ENCODE data around the gene SLC6A17. TPM values are rescaled to one million over a fixed set of nuclear protein-coding genes. Genes with fewer than 3 reads are reported as not detected.
A peak's percentile ranks its signal among the peaks of the same experiment; 100 is the strongest.

Gene SLC6A17
- total RNA-seq, 6 experiments from 2014 or later = not detected

DNA sequence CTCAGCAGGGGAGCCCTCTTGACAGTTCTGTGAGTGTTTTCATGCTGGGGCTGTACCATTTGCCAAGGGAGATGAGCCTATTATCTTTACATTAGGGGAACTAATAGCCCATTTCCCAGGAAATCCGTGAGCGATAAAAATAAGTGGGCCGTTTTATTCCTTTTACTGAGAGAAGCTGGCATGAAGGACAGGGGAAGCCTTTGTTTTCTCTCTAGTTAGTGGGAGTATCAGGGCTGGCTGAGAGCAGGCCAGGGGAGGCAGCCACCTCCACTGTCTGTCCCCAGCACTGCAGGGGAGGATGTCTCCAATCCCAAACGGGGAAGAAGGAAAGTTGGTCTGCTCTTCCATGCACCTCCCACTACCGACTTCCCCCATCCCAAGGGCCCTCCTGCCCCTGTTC lies 35.5 kb upstream of the SLC6A17 start:
- Histone ChIP-seq H3K27ac (no peak overlapping the region), H3K4me3 (no peak overlapping the region), H3K36me3 (no peaks in the 10 kb centered on the region), H3K9me3 (no peaks in the 10 kb centered on the region), H3K27me3 (no peaks in the 10 kb centered on the region), H3K4me1 (no peaks in the 10 kb centered on the region)
- 51% methylated on average over 3 of the region's 5 CpGs for WGBS (ENCODE audit: insufficient coverage, low coverage, low lambda C conversion rate, missing lambda C conversion rate)
- no peak for ATAC-seq
- TF ChIP-seq POLR2A (IDR thresholded peaks at IDR 0.05) = no peak
- TF ChIP-seq, protein P1, sequence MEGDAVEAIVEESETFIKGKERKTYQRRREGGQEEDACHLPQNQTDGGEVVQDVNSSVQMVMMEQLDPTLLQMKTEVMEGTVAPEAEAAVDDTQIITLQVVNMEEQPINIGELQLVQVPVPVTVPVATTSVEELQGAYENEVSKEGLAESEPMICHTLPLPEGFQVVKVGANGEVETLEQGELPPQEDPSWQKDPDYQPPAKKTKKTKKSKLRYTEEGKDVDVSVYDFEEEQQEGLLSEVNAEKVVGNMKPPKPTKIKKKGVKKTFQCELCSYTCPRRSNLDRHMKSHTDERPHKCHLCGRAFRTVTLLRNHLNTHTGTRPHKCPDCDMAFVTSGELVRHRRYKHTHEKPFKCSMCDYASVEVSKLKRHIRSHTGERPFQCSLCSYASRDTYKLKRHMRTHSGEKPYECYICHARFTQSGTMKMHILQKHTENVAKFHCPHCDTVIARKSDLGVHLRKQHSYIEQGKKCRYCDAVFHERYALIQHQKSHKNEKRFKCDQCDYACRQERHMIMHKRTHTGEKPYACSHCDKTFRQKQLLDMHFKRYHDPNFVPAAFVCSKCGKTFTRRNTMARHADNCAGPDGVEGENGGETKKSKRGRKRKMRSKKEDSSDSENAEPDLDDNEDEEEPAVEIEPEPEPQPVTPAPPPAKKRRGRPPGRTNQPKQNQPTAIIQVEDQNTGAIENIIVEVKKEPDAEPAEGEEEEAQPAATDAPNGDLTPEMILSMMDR (IDR thresholded peaks at IDR 0.05) = no peak
- DNase-seq = peak in 1 of 3 donors; percentile 20
- intact Hi-C loops (cut with DNase I) = no loop called here

GRCh38 chr1:110118636-110119396 lies 31.5 kb upstream of the SLC6A17 start:
- Histone ChIP-seq H3K9me3 (peaks cover 0 to 3% (median 0%) of the 10 kb centered on the region in 4 donors), H3K4me3 (no peak overlapping the region), H3K27me3 (no peaks in the 10 kb centered on the region), H3K36me3 (no peaks in the 10 kb centered on the region), H3K4me1 (no peaks in the 10 kb centered on the region), H3K27ac (no peak overlapping the region)
- intact Hi-C loops (cut with DNase I) = no loop called here
- ATAC-seq (no peak), DNase-seq (no peak)
- WGBS (ENCODE audit: insufficient coverage, low coverage, low lambda C conversion rate, missing lambda C conversion rate) = 54% methylated on average over 6 of the region's 7 CpGs
- no peak for TF ChIP-seq POLR2A (IDR thresholded peaks at IDR 0.05)

DNA sequence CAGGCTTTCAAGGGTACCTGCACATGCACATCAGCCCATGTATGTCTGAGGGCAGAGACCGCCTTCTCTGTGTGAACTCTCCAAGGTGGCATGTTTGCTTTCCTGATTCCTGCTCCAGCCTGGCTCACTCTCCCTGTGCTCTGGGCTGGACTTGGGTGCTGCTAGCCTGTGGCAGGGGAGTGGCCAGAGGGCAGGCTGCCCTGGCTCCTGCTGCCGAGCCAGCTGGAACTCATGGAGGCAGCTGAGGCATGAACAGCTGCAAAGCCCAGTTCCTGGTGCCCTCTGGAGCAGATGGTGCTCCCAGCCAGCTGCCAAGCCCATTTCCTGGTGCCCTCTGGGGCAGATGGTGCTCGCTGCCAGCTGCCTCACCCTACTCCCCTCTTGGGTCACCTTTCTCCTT lies 30.5 kb upstream of the SLC6A17 start:
- intact Hi-C loops (cut with DNase I) = no loop called here
- Histone ChIP-seq H3K27me3 (no peaks in the 10 kb centered on the region), H3K9me3 (peaks cover 0 to 3% (median 0%) of the 10 kb centered on the region in 4 donors), H3K36me3 (no peaks in the 10 kb centered on the region), H3K4me1 (no peaks in the 10 kb centered on the region), H3K4me3 (no peak overlapping the region), H3K27ac (no peak overlapping the region)
- ATAC-seq = no peak
- TF ChIP-seq, protein P1 (IDR thresholded peaks at IDR 0.05) = no peak
- no peak for TF ChIP-seq POLR2A (IDR thresholded peaks at IDR 0.05)
- WGBS (ENCODE audit: insufficient coverage, low coverage, low lambda C conversion rate, missing lambda C conversion rate) = 36% methylated on average over 1 of the region's 3 CpGs
- no peak for DNase-seq

DNA sequence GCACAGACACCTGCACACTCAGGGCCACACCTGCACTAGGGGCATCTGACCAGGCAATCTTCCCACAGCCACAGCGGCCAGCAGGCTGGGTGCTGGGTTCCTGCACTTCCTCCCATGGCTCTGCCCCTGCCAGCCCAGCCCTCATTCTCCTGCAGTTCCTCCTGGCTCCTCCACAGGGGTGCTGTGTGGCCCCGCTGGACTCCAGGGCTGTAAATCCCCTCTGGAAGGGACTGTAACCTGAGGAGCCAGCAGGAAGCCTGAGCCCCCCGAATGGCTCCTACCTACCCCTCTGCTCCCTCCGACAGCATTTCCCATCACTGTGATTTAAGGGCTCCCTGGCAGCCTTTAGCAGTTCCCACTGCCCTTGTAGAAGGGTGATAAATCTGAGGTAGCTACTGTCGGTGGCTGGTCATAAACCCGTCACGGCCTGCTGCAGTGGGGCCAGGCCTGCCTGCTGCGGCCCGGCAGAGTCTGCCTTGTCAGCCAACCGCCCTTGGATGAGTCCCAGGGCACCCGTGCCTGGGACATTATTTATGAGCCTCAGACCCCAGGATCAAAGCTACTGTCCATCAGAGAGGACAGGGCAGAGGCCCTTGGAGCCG lies 29.2 kb upstream of the SLC6A17 start:
- ATAC-seq (no peak), DNase-seq (no peak)
- Histone ChIP-seq H3K27ac (no peak overlapping the region), H3K9me3 (peaks cover 0 to 3% (median 0%) of the 10 kb centered on the region in 4 donors), H3K4me1 (no peaks in the 10 kb centered on the region), H3K27me3 (no peaks in the 10 kb centered on the region), H3K4me3 (no peak overlapping the region), H3K36me3 (no peaks in the 10 kb centered on the region)
- intact Hi-C loops (cut with DNase I) = no loop called here
- WGBS (ENCODE audit: insufficient coverage, low coverage, low lambda C conversion rate, missing lambda C conversion rate) = 24% methylated on average over 6 of the region's 12 CpGs
- TF ChIP-seq, protein P1 (IDR thresholded peaks at IDR 0.05) = no peak
- TF ChIP-seq POLR2A (IDR thresholded peaks at IDR 0.05) = no peak

DNA sequence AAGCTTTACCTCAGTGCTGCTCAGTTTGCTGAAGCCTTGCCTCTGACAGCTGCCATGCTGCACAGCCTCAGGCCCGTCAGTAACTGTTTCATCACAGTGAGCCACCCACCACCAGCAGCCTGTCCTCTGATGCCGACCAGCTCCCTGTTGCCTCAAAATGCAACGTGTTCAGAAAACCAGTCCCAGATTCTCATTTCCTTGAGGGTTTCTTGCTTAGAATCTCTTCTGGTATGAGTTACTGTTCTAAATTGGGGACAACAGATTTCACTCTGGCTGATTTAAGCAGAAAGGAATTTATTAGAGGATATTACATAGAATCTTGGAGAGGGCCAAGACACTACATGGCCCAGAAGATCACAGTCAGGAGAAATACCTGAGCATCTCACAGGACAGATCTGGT lies 27.1 kb upstream of the SLC6A17 start:
- Histone ChIP-seq H3K4me3 (no peak overlapping the region), H3K27ac (no peak overlapping the region), H3K9me3 (peaks cover 0 to 3% (median 0%) of the 10 kb centered on the region in 4 donors), H3K36me3 (no peaks in the 10 kb centered on the region), H3K27me3 (no peaks in the 10 kb centered on the region), H3K4me1 (no peaks in the 10 kb centered on the region)
- intact Hi-C loops (cut with DNase I) = no loop called here
- no peak for TF ChIP-seq POLR2A (IDR thresholded peaks at IDR 0.05)
- TF ChIP-seq, protein P1 (IDR thresholded peaks at IDR 0.05) = no peak
- ATAC-seq = no peak
- WGBS (ENCODE audit: insufficient coverage, low coverage, low lambda C conversion rate, missing lambda C conversion rate) = 60% methylated on average over 3 of the region's 3 CpGs
- DNase-seq = no peak

Measured in right lobe of liver (tissue), 6 donors.